Measurements from ENCODE around the gene YTHDF1.

DNA sequence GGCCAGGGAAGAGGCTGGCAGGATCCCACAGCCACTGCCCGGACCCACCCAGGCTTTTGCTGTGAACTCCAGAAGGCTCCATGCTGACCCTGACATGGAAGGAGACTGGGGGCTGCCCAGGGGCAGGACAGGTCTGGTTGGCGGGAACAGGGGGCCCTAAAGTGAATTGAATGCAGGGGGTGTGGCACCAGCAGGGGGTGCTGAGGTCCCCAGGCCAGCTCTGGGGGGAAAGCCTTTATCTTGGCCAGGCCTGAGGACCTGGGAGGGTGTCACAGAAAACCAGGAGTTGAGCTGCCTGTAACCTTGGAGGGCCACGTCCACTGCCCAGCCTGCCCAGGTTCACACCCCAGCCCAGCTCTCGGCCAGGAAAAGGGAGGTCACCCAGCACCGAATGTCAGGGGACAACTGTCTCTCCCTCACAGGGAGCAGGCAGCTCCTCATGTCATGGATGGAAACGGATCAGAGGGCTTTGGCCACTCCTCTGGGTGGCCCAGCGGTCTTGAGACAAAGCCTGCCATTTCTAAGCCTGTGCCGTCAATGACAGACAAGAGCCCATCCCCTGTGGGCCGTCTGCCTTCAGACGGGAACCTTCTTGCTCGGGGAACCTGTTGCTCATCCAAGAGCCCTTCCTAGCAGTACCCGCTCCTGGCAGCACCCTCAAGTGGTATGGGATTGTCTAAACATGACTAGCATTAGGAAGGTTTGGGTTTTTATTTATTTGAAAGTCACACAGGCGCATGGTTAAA lies 2.9 kb upstream of the YTHDF1 start:
- TF ChIP-seq, protein P1, sequence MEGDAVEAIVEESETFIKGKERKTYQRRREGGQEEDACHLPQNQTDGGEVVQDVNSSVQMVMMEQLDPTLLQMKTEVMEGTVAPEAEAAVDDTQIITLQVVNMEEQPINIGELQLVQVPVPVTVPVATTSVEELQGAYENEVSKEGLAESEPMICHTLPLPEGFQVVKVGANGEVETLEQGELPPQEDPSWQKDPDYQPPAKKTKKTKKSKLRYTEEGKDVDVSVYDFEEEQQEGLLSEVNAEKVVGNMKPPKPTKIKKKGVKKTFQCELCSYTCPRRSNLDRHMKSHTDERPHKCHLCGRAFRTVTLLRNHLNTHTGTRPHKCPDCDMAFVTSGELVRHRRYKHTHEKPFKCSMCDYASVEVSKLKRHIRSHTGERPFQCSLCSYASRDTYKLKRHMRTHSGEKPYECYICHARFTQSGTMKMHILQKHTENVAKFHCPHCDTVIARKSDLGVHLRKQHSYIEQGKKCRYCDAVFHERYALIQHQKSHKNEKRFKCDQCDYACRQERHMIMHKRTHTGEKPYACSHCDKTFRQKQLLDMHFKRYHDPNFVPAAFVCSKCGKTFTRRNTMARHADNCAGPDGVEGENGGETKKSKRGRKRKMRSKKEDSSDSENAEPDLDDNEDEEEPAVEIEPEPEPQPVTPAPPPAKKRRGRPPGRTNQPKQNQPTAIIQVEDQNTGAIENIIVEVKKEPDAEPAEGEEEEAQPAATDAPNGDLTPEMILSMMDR (IDR thresholded peaks at IDR 0.05; ENCODE audit: low read length), result peak; percentile 15
- TF ChIP-seq EZH2 (IDR thresholded peaks at IDR 0.05; ENCODE audit: borderline replicate concordance, low read length), result no peak
